Ishikawa (cell line): ENCODE results near the gene KCNJ6.

Source experiments
- CEBPB ChIP-seq: IDR thresholded peaks from 2 replicates; pipeline ENCODE4 v1.6.1; 2012
- CREB1 ChIP-seq: IDR thresholded peaks from 2 replicates; pipeline ENCODE4 v1.6.1; 2012; ENCODE audit warnings: low read depth
- EGR1 ChIP-seq: IDR thresholded peaks from 2 replicates; pipeline ENCODE4 v1.6.1; 2012
- EP300 ChIP-seq: IDR thresholded peaks from 2 replicates; pipeline ENCODE4 v1.6.1; 2012; ENCODE audit warnings: borderline replicate concordance
- FOXM1 ChIP-seq: IDR thresholded peaks from 2 replicates; pipeline ENCODE4 v1.6.1; 2012; ENCODE audit warnings: low read depth, borderline replicate concordance
- NFIC ChIP-seq: IDR thresholded peaks from 2 replicates; pipeline ENCODE4 v1.6.1; 2012
- RAD21 ChIP-seq: IDR thresholded peaks from 2 replicates; pipeline ENCODE4 v1.6.1; 2012; ENCODE audit warnings: low read depth
- TAF1 ChIP-seq: IDR thresholded peaks from 2 replicates; pipeline ENCODE4 v1.6.1; 2012; ENCODE audit warnings: low read depth, mild to moderate bottlenecking
- TCF12 ChIP-seq: IDR thresholded peaks from 2 replicates; pipeline ENCODE4 v1.6.1; 2012; ENCODE audit warnings: low read depth
- TEAD4 ChIP-seq: IDR thresholded peaks from 2 replicates; pipeline ENCODE4 v1.6.1; 2012
- YY1 ChIP-seq: IDR thresholded peaks from 2 replicates; pipeline ENCODE4 v1.6.1; 2012; ENCODE audit warnings: low read depth
- ZBTB7A ChIP-seq: IDR thresholded peaks from 2 replicates; pipeline ENCODE4 v1.6.1; 2012; ENCODE audit warnings: low read depth
- TF ChIP-seq, protein P1 (sequence below): IDR thresholded peaks from 2 replicates; pipeline ENCODE4 v1.6.1; 2012
- TF ChIP-seq, protein P2 (sequence below): IDR thresholded peaks from 2 replicates; pipeline ENCODE4 v1.6.1; 2012
- TF ChIP-seq, protein P3 (sequence below): IDR thresholded peaks from 2 replicates; pipeline ENCODE4 v1.6.1; 2012; ENCODE audit warnings: low read depth, mild to moderate bottlenecking

KCNJ6 gene

DNA sequence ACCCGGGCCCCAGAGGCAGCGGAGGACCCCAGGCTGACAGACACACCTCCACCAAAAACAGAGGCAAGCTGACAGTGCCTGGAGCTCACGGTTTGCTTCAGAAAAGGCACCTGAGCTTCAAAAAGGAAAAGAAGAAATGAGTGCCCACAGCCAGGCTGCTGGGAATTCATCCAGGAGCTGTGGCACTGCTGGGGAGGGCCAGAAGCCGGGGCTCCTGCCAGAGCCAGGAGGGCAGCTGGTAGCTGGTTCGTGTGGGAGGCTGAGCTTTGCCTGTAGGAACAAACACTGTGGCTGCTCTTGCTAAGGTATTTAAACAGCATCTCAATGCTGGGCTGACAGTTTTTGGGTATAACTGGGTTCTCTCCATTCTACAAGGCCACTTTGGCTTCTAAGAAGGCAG is 19.5 kb downstream of the KCNJ6 start:
- no peak for TF ChIP-seq FOXM1
- TF ChIP-seq YY1 = no peak
- TF ChIP-seq TEAD4 = no peak
- TF ChIP-seq ZBTB7A = no peak
- no peak for TF ChIP-seq TCF12
- TF ChIP-seq EGR1 = no peak
- no peak for TF ChIP-seq CREB1
- TF ChIP-seq EP300 = no peak
- TF ChIP-seq, protein P1, sequence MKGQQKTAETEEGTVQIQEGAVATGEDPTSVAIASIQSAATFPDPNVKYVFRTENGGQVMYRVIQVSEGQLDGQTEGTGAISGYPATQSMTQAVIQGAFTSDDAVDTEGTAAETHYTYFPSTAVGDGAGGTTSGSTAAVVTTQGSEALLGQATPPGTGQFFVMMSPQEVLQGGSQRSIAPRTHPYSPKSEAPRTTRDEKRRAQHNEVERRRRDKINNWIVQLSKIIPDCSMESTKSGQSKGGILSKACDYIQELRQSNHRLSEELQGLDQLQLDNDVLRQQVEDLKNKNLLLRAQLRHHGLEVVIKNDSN = no peak
- TF ChIP-seq, protein P2, sequence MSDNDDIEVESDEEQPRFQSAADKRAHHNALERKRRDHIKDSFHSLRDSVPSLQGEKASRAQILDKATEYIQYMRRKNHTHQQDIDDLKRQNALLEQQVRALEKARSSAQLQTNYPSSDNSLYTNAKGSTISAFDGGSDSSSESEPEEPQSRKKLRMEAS = no peak

DNA sequence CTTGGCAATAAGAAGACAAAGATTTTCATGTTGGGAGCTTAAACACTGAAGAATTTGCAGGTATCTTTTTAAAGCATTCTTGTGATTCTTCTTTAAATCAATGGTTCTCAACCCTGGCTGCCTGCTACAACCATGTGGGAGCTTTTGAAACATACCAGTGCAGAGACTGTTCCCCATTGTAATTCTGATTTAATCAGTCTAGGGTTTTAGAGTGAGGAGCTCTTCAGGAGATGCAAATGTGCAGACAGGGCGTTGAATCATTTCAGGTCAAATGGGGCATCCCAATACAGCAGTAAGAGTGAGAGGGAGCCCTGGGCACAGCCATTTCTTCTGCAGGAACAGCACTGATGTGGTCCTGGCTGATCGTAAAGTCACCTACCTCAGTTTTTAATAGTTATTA is 24.3 kb downstream of the KCNJ6 start:
- TF ChIP-seq ZBTB7A (no peak), CEBPB (no peak), FOXM1 (no peak), EGR1 (no peak), TCF12 (no peak), EP300 (no peak), TAF1 (no peak), NFIC (no peak), TEAD4 (no peak)
- TF ChIP-seq, protein P2 = no peak
- TF ChIP-seq, protein P3, sequence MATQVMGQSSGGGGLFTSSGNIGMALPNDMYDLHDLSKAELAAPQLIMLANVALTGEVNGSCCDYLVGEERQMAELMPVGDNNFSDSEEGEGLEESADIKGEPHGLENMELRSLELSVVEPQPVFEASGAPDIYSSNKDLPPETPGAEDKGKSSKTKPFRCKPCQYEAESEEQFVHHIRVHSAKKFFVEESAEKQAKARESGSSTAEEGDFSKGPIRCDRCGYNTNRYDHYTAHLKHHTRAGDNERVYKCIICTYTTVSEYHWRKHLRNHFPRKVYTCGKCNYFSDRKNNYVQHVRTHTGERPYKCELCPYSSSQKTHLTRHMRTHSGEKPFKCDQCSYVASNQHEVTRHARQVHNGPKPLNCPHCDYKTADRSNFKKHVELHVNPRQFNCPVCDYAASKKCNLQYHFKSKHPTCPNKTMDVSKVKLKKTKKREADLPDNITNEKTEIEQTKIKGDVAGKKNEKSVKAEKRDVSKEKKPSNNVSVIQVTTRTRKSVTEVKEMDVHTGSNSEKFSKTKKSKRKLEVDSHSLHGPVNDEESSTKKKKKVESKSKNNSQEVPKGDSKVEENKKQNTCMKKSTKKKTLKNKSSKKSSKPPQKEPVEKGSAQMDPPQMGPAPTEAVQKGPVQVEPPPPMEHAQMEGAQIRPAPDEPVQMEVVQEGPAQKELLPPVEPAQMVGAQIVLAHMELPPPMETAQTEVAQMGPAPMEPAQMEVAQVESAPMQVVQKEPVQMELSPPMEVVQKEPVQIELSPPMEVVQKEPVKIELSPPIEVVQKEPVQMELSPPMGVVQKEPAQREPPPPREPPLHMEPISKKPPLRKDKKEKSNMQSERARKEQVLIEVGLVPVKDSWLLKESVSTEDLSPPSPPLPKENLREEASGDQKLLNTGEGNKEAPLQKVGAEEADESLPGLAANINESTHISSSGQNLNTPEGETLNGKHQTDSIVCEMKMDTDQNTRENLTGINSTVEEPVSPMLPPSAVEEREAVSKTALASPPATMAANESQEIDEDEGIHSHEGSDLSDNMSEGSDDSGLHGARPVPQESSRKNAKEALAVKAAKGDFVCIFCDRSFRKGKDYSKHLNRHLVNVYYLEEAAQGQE = no peak
- TF ChIP-seq, protein P1 = no peak

DNA sequence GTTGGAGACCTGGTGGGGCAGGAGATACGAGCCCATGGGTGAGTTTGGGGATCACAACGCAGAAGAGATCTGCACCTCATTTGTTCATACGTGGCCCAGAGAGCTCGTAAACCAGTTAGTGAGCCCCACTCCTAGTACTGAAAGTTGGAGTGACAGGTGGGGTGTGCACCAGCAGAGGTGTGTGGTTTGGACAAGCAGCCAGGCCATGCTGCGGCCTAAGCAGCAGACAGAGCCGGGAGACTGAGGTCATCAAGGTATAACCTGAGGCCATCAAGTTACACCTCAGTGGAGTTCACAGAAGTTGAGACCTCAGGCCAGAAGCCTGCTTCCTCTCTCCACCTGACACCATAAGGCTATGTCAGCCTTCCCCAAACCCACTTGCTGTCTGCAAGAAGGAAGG is 27.6 kb downstream of the KCNJ6 start:
- TF ChIP-seq ZBTB7A (no peak), EP300 (no peak), TAF1 (no peak), NFIC (no peak), FOXM1 (no peak), CREB1 (no peak), TEAD4 (no peak), TCF12 (no peak), CEBPB (no peak)
- TF ChIP-seq, protein P1 = no peak
- TF ChIP-seq, protein P3 = no peak
- TF ChIP-seq, protein P2 = no peak

DNA sequence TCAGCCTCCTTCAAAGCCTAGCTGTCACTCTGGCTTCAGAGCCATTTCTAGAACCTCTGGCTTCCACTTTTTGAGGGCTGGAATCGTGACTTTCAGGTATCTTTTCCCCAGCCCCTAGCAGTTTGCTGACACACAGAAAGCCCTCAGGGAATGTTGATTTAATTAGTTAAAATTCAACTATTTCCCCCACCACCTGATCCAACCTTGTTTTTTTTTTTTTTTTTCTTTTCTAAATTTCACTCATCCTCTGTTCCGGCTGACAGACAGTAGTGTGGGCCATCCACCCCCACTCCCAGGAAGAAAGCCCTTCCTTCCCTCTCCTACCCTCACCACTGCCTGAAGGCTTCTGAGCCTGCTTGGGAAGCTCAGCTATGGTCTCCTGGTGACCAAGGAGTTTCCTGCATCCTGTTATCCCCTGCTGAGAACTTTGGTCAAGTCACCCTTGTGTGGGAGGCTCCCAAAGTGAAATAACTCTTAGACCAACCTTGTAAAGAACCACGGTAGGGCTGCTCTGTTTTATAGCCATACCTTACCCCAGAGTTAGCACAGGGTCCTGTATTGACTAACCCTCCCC is 29.4 kb downstream of the KCNJ6 start:
- TF ChIP-seq, protein P3 = no peak
- no peak for TF ChIP-seq CEBPB
- TF ChIP-seq EGR1 = no peak
- TF ChIP-seq, protein P1 = no peak
- TF ChIP-seq FOXM1 = no peak
- TF ChIP-seq TAF1 = no peak
- TF ChIP-seq CREB1 = no peak
- no peak for TF ChIP-seq TCF12
- no peak for TF ChIP-seq ZBTB7A
- no peak for TF ChIP-seq TEAD4
- TF ChIP-seq EP300 = no peak
- TF ChIP-seq, protein P2 = no peak
- no peak for TF ChIP-seq NFIC
- no peak for TF ChIP-seq RAD21
- no peak for TF ChIP-seq YY1
